ENCODE measurements around the gene NPC2. TPM values are rescaled to one million over a fixed set of nuclear protein-coding genes. Genes with fewer than 3 reads are reported as not detected.

NPC2 gene
- total and polyA plus RNA-seq, 9 of the 15 experiments (the other 6 are each of a cell fraction or from before 2014, with no cell fraction given), result 16.6 to 74.1 (median 32.6) TPM

- TF ChIP-seq ARID4B (CRISPR knock-in tag; IDR thresholded peaks at IDR 0.05), result no peak
- no peak for TF ChIP-seq PRPF4 (IDR thresholded peaks at IDR 0.05; ENCODE audit: insufficient read depth, low read depth, low read length, poor library complexity, severe bottlenecking)
Observed at GRCh38 chr14:74511966-74512830, 19.1 kb upstream of the NPC2 start (continued).

GRCh38 chr14:74510959-74511409 is 17.9 kb upstream of the NPC2 start:
- Histone ChIP-seq H3K27me3 (ENCODE audit: control insufficient read depth in 2 of 2, insufficient read depth in 2 of 2, low read length in 2 of 2) (peaks cover 6 to 69% of the 10 kb centered on the region in 2 experiments; a peak in 3 of 5 replicates), H3K9me3 (replicated peaks; ENCODE audit: control insufficient read depth, insufficient read depth, low read depth, low read length) (no peaks in the 10 kb centered on the region), H3K9me1 (ENCODE audit: control insufficient read depth, insufficient read depth, low read length) (no peaks in the 10 kb centered on the region), H3K4me1 (replicated peaks in 1 of 2; ENCODE audit: control insufficient read depth in 2 of 2, insufficient read depth in 2 of 2, low read length in 2 of 2) (no peaks in the 10 kb centered on the region), H3K36me3 (ENCODE audit: control insufficient read depth, insufficient read depth, low read length) (no peaks in the 10 kb centered on the region), H3K4me3 (no peak overlapping the region), H4K20me1 (replicated peaks; ENCODE audit: control insufficient read depth, insufficient read depth, low read length) (no peaks in the 10 kb centered on the region), H3K79me2 (ENCODE audit: control insufficient read depth, insufficient read depth, low read length) (no peaks in the 10 kb centered on the region), H3K27ac (ENCODE audit: extremely low read depth, low read depth, low read length) (no peak overlapping the region), H3K9ac (ENCODE audit: insufficient read depth in 1 of 2, low read depth in 2 of 2, low read length in 2 of 2) (no peak overlapping the region), H2AFZ (ENCODE audit: low read depth, low read length) (no peak overlapping the region), H3K4me2 (ENCODE audit: insufficient read depth, low read length) (no peak overlapping the region)
- TF ChIP-seq ZNF354B (CRISPR knock-in tag; IDR thresholded peaks at IDR 0.05) (no peak), ELF4 (CRISPR knock-in tag; IDR thresholded peaks at IDR 0.05) (no peak), ZNF408 (CRISPR knock-in tag; IDR thresholded peaks at IDR 0.05; ENCODE audit: low read depth) (no peak)
- 0% methylated on average over 8 of the region's 10 CpGs for WGBS (ENCODE audit: insufficient coverage, low coverage, missing lambda C conversion rate)
- no peak for FAIRE-seq
- intact Hi-C loops (cut with micrococcal nuclease) (no loop called here), in situ Hi-C loops (cut with MboI) (no loop called here)
- BruUV-seq (replicated peaks), result no TSS peak
- no peak for ATAC-seq
- DNase-seq (ENCODE audit: extremely low read depth in 1 of 4, low spot score in 3 of 4), result no peak
- ChIA-PET POLR2A (interaction anchor here (0.9 kb wide), 1 partner anchor 10 kb away, joined by 7 read pairs; no protein-coding TSS in a partner anchor), CTCF (ENCODE audit: low intra/inter-chr PET ratio) (no interaction called here)

Data from K562 (cell line).